Stimulated activated CD4-positive, alpha-beta T cell treated with anti-CD3 and anti-CD28 coated beads, Interleukin-2, amount 100 ng/mL, for 4 hours (primary cell): ENCODE results near the gene DCAF8.

Source experiments
- DNase-seq: peaks from one replicate; pipeline ENCODE4 v3.0.0-alpha.2; 2020; ENCODE audit warnings: low read depth

Gene DCAF8

GRCh38 chr1:160261556-160261892 is 825 bp downstream of the DCAF8 start:
- DNase-seq = peak; percentile 59

- DNase-seq = no peak
These were observed 1.7 kb downstream of the DCAF8 start for GRCh38 chr1:160260406-160261382.

GRCh38 chr1:160258177-160258798 is 4.1 kb downstream of the DCAF8 start:
- DNase-seq = no peak

GRCh38 chr1:160257411-160258015 is 4.8 kb downstream of the DCAF8 start:
- no peak for DNase-seq

GRCh38 chr1:160256396-160257046 is 5.8 kb downstream of the DCAF8 start:
- DNase-seq = no peak

- DNase-seq = no peak
These were observed 6.5 kb downstream of the DCAF8 start for GRCh38 chr1:160255781-160256300.

- peak; percentile 53 for DNase-seq
These were observed 10.4 kb downstream of the DCAF8 start for GRCh38 chr1:160251687-160252526.

- DNase-seq = no peak
These were observed 11.3 kb downstream of the DCAF8 start for GRCh38 chr1:160251011-160251410.

GRCh38 chr1:160247053-160247452 is 15.3 kb downstream of the DCAF8 start:
- no peak for DNase-seq

- no peak for DNase-seq
These were observed 16.9 kb downstream of the DCAF8 start for GRCh38 chr1:160245434-160245833.

GRCh38 chr1:160244209-160244608 is 18.1 kb downstream of the DCAF8 start:
- no peak for DNase-seq

- DNase-seq = no peak
These were observed 18.6 kb downstream of the DCAF8 start for GRCh38 chr1:160243767-160244166.

GRCh38 chr1:160239582-160240299 is 22.6 kb downstream of the DCAF8 start:
- DNase-seq = no peak

- DNase-seq = no peak
These were observed 23.9 kb downstream of the DCAF8 start for GRCh38 chr1:160238408-160238807.

GRCh38 chr1:160237558-160237957 is 24.8 kb downstream of the DCAF8 start:
- no peak for DNase-seq

GRCh38 chr1:160236806-160237205 is 25.5 kb downstream of the DCAF8 start:
- DNase-seq = no peak

- no peak for DNase-seq
These were observed 29.4 kb downstream of the DCAF8 start for GRCh38 chr1:160232911-160233310.

- no peak for DNase-seq
These were observed 33.9 kb downstream of the DCAF8 start for GRCh38 chr1:160228431-160228830.

GRCh38 chr1:160227561-160227960 is 34.8 kb downstream of the DCAF8 start:
- DNase-seq = no peak

- DNase-seq = no peak
These were observed 35.3 kb downstream of the DCAF8 start for GRCh38 chr1:160227034-160227433.

GRCh38 chr1:160226623-160227022 is 35.7 kb downstream of the DCAF8 start:
- DNase-seq = no peak
